ENCODE measurements around the gene KCNMA1.

Gene KCNMA1

GRCh38 chr10:76993213-76993612, 644.4 kb downstream of the KCNMA1 start:
- no peak for DNase-seq

GRCh38 chr10:76992467-76992866, 645.1 kb downstream of the KCNMA1 start:
- peak in 2 of 3 experiments; percentile 28 to 46 for DNase-seq

DNA sequence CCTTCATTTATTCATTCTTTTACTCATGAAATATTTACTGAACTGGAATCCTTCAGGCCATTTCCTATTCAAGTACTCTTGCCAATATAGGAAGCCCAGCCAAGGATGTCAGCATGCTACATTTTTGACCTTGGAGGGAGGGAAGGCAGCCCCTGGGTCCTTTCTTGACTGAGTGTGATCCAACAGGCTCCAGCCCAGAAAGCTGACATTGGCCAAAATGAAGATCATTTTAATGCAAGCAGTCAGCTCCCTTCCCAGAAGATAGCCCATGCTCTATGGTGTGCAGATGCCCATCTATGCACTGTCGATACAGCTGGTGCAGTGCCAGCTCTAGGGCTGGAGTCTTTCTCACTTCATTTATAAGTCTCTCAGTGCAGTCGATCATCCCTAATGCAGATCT, 646.0 kb downstream of the KCNMA1 start:
- DNase-seq = no peak

DNA sequence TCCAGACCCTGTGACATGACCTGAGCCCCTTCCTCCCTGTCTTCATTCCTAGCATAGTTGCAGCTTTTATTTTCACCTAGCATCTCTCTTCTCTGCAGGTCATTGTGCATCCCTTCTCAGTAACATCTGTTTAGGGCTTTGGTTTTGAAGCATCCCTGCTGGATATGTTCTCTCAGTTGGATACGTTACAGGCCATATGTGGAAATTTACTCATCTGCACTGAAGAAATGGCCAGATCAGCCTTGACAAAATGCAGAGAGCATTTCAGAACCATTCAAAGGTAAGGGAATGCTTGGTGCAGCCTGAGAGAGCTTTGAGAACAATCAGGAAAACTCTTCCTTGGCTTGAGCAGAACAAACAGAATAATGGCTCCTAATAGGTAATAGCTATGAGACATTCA, 647.0 kb downstream of the KCNMA1 start:
- DNase-seq = no peak

DNA sequence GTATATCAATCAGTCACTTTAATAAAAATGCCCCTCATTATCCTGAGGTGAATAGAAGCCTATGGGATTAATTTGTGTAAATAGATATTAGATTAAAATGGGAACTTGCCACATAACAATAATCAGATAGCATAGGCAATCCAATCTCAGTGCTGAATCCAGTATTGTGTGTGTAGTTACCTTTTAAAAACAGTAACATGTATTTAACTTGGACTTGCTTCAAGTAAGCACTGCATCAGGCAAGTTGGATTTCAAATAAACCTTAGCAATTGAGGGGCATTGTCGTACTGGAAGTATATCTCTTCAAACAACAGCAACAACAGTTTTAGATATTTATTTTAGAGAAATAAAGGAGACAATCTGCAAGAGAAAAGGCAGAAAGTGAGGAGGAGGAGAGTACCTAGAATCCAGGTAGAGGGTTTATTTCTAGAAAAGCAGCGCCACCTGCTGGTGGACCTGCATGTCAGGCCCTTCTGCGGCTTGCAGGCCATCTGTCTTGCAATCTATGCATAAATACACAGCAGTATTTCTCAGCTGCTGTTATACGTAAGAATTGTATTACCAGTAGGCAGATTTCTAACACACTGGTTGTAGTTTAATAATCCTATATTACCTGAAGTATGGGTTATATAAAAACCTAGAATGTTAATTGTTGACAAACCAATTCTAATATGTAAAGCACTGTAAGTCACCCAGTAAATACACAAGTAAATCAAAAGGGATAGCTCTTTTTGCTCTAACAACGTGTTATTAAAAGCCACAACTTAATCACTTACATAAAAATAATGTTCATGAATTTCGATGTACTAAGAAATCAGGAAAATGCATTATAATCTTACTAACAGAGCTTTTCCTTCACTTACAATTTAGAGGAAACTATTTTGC, 652.8 kb downstream of the KCNMA1 start:
- peak; percentile 56 to 81 (median 75) for DNase-seq

DNA sequence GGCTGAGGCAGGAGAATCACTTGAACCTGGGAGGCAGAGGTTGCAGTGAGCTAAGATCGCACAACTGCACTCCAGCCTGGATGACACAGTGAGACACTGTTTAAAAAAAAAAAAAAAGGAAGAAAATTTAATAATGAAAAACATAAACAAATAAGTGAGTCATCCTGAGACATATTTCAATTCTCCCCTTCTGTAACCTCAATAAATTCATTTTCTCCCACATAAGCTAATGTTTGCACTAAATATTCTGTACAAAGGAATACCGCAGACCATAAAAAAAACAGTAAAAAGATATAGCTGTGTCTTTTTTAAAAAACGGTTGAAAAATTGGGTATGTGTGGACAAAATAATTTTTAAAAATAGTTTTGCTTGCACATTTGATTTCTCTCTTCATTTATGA, 654.0 kb downstream of the KCNMA1 start:
- no peak for DNase-seq

DNA sequence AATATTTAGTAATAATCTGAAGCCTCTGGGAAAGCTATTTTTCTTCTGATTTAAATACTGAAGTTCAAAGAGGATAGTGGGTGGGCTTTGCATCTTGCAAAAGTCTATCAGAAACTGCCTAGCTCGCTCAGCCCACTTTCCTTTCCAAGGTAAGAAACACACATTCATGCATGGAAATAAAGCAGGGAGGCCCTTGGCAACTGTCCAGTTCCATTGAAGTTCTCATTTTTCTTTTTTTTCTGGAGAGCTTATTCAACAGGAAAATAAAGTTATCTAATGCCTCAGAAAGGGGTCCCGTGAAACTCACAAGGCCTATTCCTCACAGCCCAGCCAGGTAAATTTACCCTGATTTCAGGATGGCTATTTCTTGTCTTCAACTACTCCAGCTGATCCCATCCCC, 654.9 kb downstream of the KCNMA1 start:
- no peak for DNase-seq

GRCh38 chr10:76981251-76981650, 656.4 kb downstream of the KCNMA1 start:
- no peak for DNase-seq

DNA sequence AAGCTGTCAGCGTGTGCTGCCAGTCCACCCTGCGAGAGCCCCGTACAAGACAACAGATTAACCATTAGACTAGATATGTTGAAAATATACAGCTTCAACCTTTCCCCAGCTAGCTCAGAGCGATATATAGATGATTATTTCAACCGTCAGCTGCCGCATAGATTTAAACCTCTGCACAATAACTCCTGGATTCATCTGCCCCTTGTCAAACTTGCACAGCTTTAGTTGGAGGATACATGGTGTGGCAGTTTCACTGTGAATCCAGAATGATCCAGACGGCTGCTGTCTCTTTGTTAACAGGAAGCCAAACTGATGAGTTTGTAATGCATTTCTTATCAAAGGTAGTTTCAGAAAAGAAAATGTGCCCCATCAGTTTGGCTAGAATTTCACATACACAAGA, 659.7 kb downstream of the KCNMA1 start:
- no peak for DNase-seq

DNA sequence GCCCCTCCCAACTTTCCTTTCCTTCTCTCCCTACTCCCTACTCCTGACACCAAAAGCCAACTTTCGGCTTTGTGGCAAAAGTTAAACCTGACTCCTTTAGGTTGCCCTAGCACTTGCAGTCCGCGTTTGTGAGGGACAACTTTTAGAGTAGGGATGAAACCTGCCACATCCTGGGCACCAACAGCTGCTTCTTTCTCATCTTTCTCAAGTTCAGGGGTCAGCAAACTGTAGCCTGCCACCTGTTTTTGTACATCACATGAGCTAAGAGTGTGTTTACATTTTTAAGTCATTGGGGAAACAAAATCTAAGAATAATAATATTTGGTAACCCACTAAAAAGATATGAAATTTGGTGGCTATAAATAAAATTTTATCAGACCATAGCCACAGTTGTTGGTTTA, 660.6 kb downstream of the KCNMA1 start:
- no peak for DNase-seq

DNA sequence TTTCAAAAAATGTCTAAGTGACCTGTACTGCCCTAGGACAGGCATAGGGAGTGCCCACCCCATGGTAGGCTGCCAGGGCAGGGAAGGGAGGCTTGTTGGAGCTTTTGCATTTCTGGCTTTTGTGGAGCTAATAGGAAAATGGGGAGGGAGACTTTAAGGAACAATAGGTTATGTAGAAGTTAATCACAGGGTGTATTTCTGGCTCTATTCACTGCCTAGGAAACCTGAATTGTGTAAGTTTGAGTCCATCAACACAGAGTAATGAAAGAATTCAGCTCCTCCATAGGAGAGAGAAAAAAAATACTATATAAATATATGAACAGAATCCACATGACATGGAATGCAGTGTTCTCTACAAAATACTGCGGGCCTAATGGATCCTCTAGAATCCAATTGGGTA, 661.5 kb downstream of the KCNMA1 start:
- DNase-seq = peak in 1 of 3 experiments; percentile 24

DNA sequence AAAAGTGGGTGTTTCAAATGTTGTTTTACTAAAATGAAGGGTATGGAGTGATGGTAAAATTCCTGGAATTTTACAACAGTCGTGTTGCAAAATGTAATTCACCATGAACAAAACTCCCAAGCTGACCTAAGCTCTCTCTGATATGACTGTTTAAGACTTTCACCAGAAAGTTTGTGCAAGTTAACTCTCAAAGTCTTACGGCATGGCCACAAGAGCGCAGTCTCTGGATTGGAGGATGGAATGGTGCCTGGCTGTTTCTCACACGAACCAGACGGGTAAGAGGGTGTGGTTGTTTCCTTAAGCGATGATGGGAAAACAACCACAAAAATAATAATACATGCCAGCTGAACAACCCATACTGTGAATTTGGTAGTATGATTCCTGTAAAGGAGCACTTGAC, 662.5 kb downstream of the KCNMA1 start:
- DNase-seq = no peak

DNA sequence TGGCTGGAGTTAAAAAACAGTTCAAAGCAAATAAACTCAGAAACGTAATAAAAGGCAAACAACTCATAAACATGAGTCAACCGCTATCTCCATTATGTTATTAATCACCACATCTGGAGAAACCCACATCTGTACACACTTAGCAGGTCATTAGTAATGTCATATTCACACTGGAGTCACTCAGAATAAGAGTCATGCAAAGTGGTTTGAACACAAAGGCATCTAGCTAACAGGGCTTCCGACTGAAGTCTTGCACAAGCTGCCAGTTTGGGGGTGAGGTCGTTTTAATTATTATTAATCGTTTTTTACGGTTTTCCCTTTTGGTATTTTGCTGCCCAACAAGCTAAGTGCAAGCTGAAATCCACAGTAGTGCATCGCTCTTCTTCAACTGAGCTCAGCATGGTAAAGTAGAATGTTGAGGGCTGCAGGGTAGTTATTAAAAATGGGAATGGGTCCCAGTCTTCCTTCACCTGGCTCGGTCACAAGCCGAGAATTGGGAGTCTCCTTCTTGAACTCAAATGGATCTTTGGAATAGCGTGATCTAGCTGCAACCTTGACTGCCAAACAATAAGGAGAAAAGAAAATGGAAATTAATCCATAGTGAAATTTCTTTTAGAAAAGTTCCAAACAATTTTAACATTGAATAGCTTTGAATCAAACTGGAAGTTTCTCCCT, 663.5 kb downstream of the KCNMA1 start:
- DNase-seq = no peak

DNA sequence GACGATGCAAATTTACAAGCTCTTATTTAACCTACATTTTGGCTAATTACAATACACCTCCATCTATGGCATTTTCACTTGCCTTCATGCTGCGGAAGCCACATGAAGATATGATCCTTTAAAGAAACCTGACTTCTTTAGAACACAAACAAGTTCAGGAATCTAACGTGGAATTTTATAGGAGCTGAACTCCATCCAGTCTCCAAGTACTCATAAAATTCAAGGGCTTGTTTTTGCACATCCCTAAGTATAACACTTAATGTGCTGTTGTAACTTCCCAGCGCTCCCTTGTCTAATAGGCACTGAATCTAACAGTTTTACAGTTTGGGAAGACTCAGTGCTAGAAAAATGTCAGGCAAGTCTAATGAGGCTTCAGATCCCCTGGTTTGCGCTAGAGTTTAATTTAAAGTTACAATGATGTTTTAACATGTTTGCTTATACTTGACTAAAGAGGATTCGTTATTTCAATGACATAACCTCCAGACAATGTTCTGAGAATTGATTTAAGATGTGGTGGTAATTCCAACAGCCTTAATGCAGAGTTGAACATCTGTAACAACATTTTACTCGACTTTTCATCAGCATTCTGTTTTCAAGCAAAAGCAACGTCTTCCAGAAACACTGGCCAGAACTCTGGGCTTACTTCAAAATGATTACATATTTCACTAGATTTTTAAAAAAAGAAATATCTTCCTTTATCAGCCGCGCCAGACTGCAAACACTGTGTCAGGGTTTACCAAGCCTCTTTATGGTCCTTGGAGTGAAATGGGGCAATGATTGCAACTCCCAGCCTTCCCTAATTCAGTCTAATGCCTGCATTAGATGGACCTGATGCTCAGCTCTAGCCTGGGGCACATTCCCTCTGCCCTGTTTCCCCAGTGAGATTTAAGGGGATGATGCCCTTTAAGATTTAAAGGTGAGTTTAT, 664.3 kb downstream of the KCNMA1 start:
- peak in 1 of 3 experiments; percentile 42 for DNase-seq

- DNase-seq = no peak
These were observed 665.1 kb downstream of the KCNMA1 start for GRCh38 chr10:76972541-76972940.

DNA sequence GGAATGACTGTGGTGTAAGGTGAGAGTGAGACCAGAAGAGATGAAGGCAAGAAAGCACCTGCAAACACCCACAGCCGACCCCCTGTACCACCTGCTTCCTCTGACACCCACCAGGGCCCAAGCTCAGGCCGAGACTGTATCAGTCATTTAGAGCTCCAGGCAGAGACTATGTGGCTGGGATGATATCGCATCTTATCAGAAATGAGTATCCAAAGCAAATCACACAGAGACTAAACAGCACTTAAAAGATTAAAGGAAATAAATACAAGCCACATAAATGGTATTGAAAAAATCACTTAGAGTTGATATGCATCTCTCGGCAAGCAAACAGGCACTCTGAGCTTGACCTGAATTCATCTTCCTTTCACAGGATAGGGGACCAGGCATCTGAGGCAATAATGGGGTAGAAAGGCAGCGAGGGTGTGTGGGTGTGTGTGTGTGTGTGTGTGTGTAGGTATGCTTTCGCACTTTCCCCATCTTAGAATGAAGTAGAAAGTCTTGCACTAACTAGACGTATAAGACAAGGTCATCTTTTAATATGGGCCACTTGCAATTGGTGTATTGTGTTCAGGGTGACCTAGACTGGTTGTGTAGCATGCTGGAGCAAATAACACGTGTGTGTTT, 665.9 kb downstream of the KCNMA1 start:
- no peak for DNase-seq

GRCh38 chr10:76970711-76971519, 666.7 kb downstream of the KCNMA1 start:
- no peak for DNase-seq

GRCh38 chr10:76969366-76969948, 668.2 kb downstream of the KCNMA1 start:
- peak in 1 of 3 experiments; percentile 56 for DNase-seq

- no peak for DNase-seq
These were observed 669.1 kb downstream of the KCNMA1 start for GRCh38 chr10:76968483-76968882.

DNA sequence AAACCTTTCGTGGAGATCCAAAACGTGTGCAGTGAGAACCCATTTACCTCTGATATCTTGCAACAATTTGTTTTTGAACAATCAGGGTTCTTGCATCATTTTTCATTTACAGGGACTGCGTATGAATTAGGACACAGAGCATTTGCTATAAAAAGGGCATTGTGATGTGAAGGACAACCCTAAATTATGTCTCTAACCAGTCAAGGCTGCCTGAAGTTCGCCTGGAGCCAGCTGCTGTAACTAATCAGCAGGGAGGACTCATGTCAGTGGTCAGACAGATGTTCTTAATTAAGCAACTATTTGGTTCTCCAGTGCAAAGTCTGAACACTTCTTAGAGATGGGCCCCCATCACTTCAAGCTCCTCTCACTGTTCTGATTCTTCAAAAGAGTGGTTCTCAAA, 674.8 kb downstream of the KCNMA1 start:
- DNase-seq = no peak

DNA sequence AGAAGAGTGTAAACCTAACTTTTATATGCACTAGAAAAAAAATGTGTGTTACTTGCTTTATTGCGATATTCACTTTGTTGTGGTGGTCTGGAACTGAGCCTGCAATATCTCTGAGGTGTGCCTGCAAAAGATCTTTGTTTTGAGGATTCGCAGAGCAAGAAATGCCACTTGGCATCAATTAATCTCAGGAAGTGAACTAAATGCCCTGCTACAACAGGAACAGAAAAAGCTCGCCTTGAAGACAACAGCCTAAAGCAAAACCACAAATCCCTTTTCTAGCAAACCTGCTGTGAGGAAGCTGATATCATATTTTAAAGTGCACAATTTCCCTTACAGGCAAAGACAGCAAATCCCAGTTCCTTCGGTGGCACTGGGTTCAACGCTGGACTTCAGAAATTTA, 675.8 kb downstream of the KCNMA1 start:
- DNase-seq = no peak

Measured in NCI-H1417 (cell line).